COLO668 (cell line): ENCODE measurements around the gene LIFR.
"Not testable (repeated sequence)": the region's sequence is repeated elsewhere in the genome, so short reads cannot be mapped to it uniquely, and the experiment has no call there.

ENCODE experiments used
- DNase-seq: peaks from one replicate; lab custom pipeline; 2025; ENCODE audit not compliant: unreplicated experiment; lab: John Stamatoyannopoulos, UW

LIFR gene, protein sequence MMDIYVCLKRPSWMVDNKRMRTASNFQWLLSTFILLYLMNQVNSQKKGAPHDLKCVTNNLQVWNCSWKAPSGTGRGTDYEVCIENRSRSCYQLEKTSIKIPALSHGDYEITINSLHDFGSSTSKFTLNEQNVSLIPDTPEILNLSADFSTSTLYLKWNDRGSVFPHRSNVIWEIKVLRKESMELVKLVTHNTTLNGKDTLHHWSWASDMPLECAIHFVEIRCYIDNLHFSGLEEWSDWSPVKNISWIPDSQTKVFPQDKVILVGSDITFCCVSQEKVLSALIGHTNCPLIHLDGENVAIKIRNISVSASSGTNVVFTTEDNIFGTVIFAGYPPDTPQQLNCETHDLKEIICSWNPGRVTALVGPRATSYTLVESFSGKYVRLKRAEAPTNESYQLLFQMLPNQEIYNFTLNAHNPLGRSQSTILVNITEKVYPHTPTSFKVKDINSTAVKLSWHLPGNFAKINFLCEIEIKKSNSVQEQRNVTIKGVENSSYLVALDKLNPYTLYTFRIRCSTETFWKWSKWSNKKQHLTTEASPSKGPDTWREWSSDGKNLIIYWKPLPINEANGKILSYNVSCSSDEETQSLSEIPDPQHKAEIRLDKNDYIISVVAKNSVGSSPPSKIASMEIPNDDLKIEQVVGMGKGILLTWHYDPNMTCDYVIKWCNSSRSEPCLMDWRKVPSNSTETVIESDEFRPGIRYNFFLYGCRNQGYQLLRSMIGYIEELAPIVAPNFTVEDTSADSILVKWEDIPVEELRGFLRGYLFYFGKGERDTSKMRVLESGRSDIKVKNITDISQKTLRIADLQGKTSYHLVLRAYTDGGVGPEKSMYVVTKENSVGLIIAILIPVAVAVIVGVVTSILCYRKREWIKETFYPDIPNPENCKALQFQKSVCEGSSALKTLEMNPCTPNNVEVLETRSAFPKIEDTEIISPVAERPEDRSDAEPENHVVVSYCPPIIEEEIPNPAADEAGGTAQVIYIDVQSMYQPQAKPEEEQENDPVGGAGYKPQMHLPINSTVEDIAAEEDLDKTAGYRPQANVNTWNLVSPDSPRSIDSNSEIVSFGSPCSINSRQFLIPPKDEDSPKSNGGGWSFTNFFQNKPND

DNA sequence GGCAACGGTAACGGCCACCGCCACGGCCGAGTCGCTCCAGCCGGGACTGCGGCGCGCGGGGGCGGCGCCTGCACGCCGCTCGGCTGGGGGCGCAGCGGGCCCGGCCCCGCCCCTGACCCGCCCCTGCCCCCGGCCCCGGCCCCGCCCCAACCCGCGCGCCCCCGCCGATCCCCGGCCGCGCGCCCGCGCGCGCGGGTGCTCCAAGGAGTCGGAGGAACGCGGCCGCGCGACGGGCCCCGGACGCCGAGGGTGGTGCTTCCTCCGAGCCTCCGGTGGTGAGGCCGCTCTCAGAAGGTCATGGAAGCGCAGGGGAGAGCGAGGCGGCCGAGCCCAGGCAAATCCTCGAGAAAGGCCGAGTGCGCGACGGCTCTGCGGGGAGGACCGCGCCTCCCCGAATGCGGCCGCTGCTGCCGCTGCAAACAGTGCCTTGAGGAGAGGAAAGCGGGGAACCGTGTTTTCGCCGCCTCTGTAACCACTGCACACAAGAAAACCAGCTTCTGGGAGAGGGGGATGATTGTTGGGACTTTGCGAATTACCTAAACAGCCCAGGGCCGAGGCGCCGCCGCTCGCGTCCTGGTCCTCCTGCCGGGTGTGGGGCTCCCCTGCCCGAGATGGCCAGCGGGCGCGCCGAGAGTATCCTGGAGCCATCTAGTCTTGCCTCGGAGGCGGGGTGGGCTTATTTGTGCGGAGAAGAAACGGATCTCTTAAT is at the start of gene LIFR:
LIFR (minus strand) TSS at position 48 of the 709 bp plus-strand sequence. CDS start 25,999 bp downstream, outside the sequence.
- peak; percentile 91 for DNase-seq

DNA sequence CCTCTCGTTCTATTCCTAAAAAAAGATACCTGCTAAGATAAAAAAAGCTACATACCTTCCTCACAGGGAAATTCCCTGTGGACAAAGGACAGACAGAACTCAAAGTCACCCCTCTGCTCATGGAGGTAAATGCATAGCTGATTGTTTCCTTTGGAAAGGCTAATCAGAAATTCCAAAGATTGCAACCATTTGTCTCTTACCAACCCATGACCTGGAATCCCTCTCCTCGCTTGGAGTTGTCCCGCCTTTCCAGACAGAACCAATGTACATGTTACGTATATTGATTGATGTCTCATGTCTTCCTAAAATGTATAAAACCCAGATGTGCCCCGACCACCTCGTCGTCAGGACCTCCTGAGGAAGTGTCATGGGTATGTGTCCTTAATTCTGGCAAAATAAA is 49.2 kb upstream of the LIFR start:
- no peak for DNase-seq

DNA sequence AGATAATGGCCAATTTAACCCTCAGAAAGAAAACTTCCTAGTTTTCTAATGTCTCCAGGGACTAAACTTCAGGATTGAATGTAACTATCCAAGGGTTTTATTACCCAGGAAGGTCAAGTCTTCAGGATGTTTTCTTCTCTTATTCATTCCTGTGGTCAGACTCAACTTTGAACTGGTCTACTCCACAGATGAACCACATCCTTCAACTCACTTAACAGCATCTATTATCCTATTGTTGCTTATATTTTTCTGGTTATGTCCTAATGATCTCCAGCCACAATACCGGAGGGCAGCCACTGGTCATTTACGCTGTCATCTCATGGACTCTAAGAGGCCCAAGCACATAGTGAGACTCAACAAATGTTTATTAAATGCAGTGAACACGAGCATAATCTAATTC is 47.2 kb upstream of the LIFR start:
- DNase-seq, result no peak

DNA sequence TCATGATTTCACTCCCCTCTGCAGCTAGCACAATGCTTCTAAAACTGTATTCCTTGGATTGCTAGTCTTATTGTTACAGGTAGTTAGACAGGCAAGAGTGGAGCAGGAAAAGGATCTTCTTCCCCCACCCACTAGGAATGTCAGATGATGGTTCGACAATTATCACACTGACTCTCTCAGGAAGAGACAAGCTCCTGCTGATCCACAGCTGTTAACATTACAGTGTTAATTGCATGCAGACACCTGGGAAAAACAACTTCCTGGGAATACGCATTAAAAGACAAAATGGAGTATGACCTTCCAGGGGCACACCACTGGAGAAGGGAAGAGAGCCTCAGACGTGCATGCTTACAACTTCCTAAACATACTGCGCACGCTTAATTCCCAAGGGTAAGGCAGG is 46.2 kb upstream of the LIFR start:
- no peak for DNase-seq

DNA sequence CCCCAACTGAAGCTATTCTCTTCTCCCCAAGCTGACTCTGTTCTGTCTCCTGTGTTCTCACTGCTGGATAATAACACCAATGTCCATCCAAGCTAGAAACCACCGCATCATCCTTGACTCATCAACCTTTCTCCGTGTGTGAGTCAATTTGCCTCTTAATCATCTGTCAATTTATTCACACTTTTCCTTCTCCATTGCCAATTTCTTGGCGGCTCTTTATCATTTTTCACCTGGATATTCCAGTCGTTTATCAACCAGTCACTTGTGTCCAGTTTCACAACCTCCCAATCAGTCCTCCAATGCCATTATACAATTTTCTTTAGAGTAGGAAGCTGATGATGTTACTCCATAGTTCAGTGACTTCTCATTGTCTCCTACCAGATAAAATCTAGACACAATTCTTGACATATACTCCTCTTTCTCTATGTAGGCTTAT is 45.4 kb upstream of the LIFR start:
- no peak for DNase-seq

DNA sequence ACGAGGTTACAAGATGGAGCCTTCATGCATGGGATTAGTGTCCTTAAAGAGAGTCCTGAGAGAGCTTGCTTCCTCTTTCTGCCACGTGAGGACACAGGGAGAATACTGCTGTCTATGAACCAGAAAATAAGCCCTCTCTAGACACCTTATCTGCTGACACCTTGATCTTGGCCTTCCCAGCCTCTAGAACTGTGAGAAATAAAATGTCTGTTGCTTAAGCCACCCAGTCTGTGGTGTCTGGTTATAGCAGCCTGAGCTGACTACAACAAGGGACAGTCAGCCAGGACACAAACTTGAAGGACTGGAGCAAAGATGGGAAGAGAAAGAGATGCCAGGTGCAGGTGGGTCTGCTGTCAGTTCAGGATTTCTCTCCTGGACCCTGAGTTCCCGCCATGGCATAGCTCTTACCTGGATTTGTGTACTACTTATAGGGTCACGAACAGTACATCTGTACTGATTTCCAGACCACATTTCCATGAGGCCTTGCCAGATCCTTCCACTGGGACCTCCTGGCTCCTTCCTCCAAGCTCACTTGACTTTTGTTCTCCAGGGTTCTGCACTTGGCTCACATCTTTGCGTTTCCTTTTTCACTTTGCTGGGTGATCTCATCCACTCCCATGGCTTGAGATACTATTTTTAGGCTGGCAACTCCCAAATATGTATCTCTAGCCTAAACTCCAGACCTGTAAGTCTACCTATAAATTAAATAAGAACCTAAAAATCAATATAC is 44.9 kb upstream of the LIFR start:
- no peak for DNase-seq

DNA sequence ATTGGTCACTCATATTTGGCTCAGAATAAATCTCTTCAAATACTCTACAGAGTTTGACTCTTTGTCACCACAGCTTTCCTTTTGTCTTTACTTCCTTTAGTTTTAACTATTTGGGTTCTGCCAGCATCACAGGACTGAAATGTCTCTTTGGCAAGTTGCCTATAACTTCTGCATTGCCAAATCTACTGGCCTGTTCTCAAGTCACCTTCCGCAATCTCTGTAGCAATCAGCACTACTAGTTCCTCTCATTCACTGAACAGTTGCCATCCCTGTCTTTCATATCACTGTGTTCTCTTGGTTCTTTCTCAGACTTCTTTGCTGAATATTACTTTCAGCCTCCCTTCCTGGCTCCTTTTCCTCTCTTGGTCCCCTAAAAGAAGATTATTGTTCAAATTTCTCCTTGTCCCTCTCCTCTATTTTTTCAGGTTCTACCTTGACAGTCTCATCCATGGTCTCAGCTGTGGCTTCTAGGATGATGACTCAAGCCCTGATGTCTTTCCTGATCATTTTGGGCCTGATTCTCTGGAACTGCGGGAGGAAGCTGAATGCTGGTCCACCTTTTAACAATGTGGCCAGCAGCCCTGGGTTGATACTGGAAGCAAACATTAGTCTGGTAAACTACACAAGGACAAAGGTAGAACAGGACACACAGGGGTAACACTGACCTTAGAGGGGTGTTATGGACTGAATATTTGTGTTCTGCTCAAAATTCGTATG is 44.0 kb upstream of the LIFR start:
- no peak for DNase-seq

DNA sequence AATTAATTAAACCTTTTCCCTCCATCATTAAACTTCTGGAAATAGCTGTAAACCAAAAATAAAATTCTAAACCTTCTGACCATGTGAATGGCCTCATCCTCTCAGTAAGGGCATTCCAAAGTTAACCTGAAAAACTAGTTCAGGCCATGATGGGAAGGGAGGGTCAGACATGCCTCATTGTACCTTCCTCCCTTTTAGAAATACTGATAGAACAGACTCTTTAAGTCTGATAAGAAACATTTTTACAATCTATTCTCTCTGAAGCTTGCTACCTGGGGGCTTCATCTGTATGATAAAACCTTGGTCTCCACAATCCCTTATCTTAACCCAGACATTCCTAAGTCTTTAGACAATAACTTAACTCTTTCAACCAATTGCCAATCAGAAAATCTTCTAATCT is 43.3 kb upstream of the LIFR start:
- not testable (repeated sequence) for DNase-seq

DNA sequence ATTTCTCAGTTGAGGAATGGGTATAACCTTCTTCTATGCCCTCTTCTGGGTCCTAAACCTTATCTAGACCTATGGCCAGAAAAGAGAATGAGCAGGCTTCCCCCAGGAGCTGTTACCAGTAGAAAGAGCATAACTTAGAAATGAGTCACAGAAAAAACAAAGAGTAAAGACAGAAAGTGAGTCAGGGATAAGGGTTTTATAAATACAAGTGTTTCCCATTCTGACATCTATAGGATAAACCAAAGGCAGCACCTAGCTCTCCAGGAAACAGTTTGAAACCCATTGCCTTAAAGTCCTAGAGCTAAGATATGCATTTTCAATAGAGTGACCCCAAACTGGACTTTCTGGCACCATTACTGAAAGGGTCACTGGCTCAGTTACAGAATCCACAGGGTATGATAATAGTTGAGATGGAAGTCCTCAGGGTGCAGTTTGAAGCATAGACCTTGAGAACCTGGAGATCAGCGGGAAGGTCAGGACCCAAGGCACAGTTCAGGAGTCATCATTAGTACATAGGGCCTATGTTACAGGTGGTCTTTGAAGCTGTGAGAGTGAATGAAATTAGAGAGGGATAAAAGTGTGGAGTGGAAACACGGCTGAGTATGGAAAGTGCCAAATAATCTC is 42.7 kb upstream of the LIFR start:
- DNase-seq, result no peak

DNA sequence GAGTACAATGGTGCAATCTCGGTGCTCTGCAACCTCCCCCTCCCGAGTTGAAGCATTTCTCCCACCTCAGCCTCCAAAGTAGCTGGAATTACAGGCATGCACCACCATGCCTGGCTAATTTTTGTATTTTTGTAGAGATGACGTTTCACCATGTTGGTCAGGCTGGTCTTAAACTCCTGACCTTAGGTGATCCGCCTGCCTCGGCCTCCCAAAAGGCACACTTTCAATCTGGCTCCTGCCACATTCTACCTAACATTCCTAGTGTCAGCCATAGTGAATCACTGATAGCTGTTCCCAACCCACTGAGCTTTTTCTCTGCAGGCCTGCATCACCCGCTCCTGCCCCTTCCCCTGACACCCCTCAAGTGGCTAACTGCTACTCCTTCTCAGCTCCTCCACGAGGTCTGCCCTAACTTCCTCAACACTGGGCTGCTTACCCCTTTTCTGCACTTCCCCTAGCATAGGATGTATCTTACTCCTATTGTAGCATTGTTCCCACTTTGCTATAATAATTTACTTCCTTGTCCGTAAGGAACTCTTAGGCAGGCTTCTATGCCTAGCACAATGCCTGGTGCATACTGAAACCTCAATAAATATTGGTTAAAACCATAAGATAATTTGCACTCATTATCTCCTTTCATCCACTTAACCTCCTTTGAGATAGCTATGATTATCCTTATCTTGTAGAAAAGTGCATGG is 42.0 kb upstream of the LIFR start:
- DNase-seq, result no peak

DNA sequence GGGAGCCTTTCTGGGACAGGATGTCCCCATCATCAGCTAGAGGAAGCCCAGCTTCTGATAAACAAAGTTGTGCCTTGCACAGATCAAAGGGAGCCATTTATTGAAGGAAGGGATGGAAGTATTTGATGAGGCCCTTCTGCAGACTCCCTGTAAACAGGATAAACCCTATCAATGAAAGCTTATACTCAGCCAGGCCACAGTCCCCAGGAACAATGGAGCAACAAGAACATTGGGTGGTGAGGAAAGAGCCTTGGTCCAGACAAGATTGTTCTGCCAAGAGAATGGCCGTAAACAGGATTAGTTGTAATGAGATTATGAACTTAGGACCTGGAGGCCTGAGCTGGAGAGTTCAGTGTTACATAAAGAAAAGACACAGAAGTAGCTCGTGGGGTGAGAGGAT is 40.5 kb upstream of the LIFR start:
- DNase-seq, result no peak

DNA sequence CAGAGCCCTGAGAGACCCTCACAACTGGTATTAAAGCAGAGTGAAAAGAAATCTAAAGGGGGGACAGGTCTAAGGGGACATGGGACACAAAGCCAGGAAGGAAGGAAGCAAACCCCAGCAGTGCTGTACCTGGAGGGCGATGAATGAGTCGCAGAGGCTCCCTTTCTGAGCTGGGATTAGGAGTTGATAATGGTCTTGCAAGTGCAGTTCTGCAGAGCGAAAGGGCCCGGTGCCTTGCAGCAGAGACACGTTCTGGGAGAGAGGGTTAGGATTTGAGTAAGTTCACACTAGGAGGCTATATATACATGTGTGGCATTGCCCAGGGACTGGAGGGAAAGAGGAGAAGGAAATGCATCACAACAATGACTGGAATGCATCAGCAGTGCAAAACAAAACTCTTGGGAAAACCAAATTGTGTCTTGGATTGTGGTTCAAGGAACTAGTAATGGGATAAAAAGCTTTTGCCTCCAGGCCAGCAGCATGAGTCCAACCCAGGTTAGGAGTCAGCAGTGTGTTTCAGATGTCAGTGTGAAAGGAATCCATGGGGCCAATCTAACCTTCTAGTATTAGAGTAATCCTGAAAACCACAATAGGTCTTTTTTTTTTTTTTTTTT is 38.8 kb upstream of the LIFR start:
- DNase-seq, result no peak

DNA sequence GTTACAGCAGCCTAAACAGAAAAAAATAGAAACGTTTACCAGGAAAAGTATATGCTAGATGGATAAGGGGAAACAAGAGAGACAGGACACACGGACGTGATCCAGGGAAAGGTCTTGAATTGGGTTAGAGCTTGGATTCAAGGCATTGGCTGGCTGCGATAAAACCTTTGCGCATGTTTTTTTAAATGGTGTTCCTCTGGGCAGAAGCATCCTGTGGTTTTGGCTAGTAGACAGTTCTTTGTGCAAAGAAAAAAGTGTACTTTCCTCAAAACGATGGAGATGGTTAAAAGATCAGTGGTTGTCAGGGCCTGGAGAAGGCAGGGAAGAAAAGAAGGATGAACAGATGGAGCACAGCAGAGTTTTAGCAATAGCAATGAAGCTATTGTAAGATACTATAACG is 37.5 kb upstream of the LIFR start:
- no peak for DNase-seq

DNA sequence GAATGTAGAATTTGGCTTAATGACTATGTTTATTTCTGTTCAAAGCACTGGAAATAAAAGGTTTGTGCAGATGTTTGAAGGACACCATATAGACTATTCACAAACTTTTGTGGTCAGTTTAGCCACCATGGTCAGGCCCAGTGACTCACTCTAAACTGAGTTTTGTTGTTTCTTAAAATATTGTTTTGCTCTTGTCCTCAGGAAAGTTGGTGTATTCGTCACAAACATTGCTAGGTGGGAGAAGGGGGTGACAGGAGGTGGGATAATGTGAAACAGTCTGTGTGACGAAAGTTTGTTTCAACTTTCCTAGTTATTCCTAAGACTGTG is 35.0 kb upstream of the LIFR start:
- no peak for DNase-seq

DNA sequence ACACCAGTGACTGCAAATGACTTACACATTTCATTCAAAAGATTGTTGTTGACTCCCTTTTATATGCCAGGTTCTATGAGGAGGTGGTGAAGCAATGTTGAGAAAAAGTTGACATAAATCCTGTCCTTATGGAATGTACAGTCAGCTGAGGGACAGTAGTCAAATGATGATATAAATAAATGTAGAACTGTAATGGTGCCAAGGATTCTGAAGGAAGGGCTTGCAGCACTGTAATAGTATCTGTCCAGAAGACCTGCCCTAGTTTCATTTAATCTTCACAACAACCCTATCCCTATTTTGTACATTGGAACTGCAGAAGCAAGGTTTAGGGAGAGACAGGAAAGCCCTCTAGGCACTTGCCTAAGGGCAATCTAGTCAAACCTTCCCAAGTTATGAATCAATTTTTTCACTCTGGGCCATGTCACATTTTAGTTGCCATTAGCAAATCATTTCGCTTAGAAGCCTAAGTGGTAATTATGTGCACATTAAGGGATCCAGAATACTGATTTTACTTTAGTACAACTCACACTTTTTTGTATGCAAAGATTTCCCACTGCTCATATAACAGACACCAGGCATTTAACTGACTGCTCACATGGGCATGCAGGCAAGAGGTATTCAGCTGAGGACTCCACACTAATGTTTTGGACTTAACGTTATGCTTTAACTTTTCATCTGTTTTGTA is 34.5 kb upstream of the LIFR start:
- DNase-seq, result no peak

DNA sequence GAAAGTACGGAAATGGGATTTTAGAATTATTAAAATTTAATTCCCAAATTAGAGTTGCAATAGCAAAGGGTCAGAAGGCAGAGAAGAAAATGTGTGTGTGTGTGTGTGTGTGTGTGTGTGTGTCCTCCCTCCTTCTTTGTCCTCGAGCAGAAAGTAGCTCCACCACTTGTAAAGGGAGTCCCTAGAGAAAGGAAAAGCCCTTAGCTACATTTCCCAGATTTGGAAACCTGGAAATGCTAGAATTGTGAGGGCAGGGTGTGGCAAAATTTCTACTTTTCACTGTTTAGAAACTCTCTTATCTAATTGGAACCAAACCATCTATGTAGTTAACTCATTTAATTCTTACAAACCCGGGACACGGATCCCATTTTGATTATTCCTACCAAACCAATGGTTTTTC is 33.2 kb upstream of the LIFR start:
- no peak for DNase-seq

DNA sequence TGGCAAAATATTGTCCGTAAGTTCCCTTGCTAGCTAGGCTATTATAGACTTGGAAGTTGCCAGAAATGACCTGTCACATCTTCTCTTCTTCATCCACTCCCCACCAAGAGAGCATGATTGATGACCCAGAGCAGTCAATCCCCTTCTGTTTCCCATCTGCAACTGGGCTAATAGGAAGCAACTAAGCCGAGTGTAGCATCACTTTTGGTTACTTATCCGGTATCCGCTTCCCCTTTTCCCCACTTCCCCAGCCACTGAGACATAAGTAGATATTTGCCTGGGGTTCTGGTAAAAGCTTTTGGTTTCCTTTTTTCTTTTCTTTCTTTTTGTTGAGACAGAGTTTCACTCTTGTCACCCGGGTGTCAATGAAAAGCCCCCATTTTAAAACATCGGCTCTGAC is 29.4 kb upstream of the LIFR start:
- no peak for DNase-seq

DNA sequence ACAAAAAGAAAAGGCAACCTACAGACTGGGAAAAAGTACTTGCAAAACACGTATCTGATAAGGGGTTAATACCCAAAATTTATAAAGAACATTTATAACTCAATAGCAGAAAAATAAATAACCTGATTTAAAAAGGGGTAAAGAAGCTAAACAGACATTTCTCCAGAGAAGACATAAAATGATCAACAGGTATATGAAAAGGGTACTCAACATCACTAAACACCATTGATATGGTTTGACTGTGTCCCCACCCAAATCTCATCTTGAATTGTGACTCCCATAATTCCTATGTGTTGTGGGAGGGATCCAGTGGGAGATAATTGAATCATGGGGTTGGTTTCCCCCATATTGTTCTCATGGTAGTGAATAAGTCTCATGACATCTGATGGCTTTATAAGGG is 27.1 kb upstream of the LIFR start:
- no peak for DNase-seq
